HG03103 (cell line): ENCODE measurements around the gene ARL5C.

ENCODE experiments used
- ATAC-seq: cut with Tn5 transposase; IDR thresholded peaks from one replicate; pipeline ENCODE4 v1.9.1; 2021; ENCODE audit warnings: low read depth; ENCODE audit not compliant: unreplicated experiment

ARL5C gene

DNA sequence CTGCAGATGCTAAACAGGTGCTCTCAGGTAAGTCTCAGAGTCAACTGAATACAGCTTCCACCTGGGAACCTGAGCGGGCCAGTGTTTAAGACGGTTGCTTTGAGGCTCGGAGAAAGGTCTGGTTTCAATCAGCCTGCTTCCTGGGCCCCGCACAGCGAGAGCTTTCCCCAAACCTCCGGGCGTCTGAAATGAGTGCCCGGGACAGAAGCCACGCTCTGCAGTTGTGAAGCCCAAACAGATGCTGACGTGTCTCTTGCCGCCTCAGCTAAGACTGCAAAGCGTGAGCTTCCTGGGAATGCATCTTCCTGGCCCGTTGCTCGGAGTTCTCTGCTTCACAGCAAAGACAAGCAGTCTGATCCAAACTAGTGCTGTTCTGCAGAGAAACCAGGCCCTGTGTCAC is 51.2 kb downstream of the ARL5C start:
- no peak for ATAC-seq

- no peak for ATAC-seq
These were observed 52.1 kb downstream of the ARL5C start for GRCh38 chr17:39113871-39114270.

DNA sequence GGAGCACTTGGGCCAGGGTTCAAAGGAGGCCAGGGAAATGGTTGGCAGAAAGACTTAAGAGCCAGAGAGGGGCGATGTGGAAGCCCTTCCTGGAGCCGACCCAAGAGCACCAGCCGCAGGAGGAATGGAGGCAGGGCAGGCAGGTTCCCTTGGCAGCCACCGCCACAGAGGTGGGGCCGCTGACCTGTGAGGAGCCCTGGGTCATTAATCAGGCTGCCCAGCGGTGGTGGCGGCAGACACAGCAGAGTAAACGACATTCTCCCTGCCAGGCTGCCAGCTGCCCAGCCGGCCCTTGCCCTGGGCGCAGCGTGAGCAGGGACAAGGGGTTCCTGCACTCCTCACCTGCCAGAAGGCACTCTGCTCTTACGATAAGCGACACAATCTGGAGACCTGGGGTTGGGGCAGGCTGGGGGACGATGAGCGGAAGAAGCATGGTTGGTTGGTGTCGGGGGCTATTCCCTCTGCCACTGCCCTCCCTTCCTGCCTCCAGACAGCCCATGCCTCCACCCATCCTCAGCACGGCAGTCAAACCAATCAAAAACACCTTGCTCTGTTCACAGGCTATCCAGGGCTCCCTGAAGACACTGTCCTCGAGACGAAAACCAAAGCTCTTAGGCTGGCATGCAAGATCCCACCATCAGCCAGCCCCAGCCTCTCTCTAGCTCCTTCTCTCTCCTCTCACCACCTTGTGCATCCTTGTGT is 55.4 kb downstream of the ARL5C start:
- no peak for ATAC-seq

- ATAC-seq: no peak
These were observed 57.2 kb downstream of the ARL5C start for GRCh38 chr17:39108461-39109375.

- no peak for ATAC-seq
These were observed 58.0 kb downstream of the ARL5C start for GRCh38 chr17:39107973-39108372.

DNA sequence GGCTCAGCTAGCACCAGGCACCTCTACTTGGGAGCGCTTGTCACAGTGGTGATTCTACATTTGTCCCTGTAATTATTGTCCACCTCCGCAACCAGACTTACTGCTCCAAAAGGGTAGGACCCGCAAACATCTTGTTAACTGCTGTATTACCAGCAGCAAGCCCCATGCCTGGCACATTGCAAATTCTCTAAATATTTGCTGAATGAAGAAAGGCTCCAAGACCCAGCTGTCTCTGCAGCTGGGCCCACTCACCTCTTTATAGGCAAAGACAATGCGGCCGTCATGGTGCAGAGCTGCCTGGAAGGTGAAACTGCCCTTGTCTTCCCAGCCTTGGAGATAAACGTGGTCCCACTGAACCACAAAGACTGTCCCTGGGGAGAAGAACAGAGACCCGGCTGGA is 58.8 kb downstream of the ARL5C start:
- no peak for ATAC-seq
